Subcutaneous abdominal adipose tissue (tissue), 5 donors: ENCODE measurements around the gene GPC6.

ENCODE experiments used
- H3K27ac ChIP-seq: one replicate; pipeline ENCODE4 v1.7.0; 2013; ENCODE audit warnings: low read depth, mild to moderate bottlenecking, inconsistent platforms, low read length, moderate library complexity
- H3K27me3 ChIP-seq, 5 donors: one replicate each; pipeline ENCODE4 v1.7.0; 2013; ENCODE audit warnings: low read length in 5 of 5, inconsistent platforms in 1 of 5; ENCODE audit not compliant: control insufficient read depth in 5 of 5, insufficient read depth in 4 of 5
- H3K36me3 ChIP-seq, 5 donors: one replicate each; pipeline ENCODE4 v1.7.0; 2013; ENCODE audit warnings: low read length in 5 of 5; ENCODE audit not compliant: control insufficient read depth in 5 of 5, insufficient read depth in 5 of 5
- H3K4me1 ChIP-seq, 5 donors: one replicate each; pipeline ENCODE4 v1.7.0; 2013; ENCODE audit warnings: low read length in 5 of 5, mild to moderate bottlenecking in 3 of 5, moderate library complexity in 1 of 5; ENCODE audit not compliant: control insufficient read depth in 5 of 5, insufficient read depth in 5 of 5
- H3K4me3 ChIP-seq, 5 donors: one replicate each; pipeline ENCODE4 v1.7.0; 2013; ENCODE audit warnings: low read length in 5 of 5, low read depth in 1 of 5
- H3K9ac ChIP-seq, 5 donors: one replicate each; pipeline ENCODE4 v1.7.0; 2013; ENCODE audit warnings: low read length in 5 of 5, mild to moderate bottlenecking in 4 of 5, moderate library complexity in 3 of 5
- H3K9me3 ChIP-seq, 5 donors: one replicate each; pipeline ENCODE4 v1.7.0; 2013; ENCODE audit warnings: low read length in 5 of 5; ENCODE audit not compliant: control insufficient read depth in 5 of 5
- donor health status: healthy.
- donor health status: healthy.
- donor health status: healthy.
- donor health status: healthy.
- donor health status: healthy.

The GPC6 gene

DNA sequence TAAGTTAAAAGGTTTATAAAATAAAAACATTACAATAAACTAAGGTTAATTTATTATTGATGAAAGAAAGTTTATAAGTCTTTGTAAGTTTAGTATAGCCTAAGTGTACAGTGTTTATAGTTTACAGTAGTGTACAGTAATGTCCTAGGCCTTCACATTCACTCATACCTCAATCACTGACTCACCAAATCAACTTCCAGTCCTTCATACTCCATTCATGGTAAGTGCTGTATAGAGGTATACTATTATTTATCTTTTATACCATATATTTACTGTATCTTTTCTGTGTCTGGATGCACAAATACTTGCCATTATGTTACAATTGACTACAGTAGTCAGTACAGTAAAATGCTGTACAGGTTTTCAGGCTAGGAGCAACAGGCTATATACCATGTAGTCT lies 490.0 kb downstream of the GPC6 start:
- Histone ChIP-seq H3K9ac (no peak overlapping the region), H3K27me3 (no peaks in the 10 kb centered on the region), H3K4me1 (no peaks in the 10 kb centered on the region), H3K27ac (no peak overlapping the region), H3K9me3 (peaks cover 0 to 7% (median 2%) of the 10 kb centered on the region in 5 donors), H3K36me3 (no peaks in the 10 kb centered on the region), H3K4me3 (no peak overlapping the region)

DNA sequence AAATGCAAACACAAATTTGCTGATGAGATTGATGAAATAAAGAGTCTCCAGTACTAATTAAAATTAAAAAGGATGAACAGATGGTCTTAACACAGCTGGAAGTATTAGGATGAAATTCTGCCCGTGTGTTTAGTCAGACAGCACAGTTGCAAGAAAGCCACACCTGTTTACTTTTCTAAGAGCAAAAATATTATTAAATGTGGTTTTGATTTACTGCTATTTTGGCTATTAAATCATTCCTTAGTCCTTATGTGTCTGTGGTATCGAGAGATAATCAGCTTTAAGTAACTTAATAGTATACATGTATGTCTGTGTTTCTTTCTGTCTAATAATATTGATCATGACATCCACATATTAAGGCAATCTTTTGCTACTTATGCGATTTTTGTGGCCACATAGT lies 494.9 kb downstream of the GPC6 start:
- Histone ChIP-seq H3K27me3 (no peaks in the 10 kb centered on the region), H3K4me1 (peaks cover 0 to 7% (median 0%) of the 10 kb centered on the region in 5 donors), H3K36me3 (no peaks in the 10 kb centered on the region), H3K27ac (no peak overlapping the region), H3K9me3 (no peaks in the 10 kb centered on the region), H3K9ac (no peak overlapping the region), H3K4me3 (no peak overlapping the region)

DNA sequence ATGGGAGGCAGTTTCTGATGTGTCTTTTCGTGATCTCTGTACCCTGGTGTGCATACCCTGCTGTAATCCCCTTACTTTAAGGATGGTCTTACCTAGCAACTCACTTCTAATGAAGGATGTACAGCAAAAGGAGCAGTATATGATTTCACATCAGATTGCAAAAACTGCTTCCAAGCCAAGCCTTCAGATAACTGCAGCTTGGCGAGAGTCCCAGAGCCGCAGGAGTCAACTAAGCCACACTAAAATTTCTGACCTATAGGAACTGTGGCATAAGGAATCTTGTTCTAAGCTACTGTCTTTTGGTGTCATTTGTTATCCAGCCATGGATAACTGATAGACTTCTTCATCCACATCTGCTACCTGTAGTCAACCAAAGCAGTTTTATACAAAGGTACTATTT lies 496.7 kb downstream of the GPC6 start:
- Histone ChIP-seq H3K36me3 (no peaks in the 10 kb centered on the region), H3K9me3 (no peaks in the 10 kb centered on the region), H3K27ac (no peak overlapping the region), H3K27me3 (no peaks in the 10 kb centered on the region), H3K4me1 (peaks cover 0 to 7% (median 0%) of the 10 kb centered on the region in 5 donors), H3K4me3 (no peak overlapping the region), H3K9ac (no peak overlapping the region)

- no peak overlapping the region for H3K27ac ChIP-seq
- no peaks in the 10 kb centered on the region for H3K36me3 ChIP-seq
- H3K9ac ChIP-seq, result no peak overlapping the region
- H3K9me3 ChIP-seq, result no peaks in the 10 kb centered on the region
- H3K4me1 ChIP-seq, result peaks cover 0 to 7% (median 0%) of the 10 kb centered on the region in 5 donors
- no peaks in the 10 kb centered on the region for H3K27me3 ChIP-seq
- no peak overlapping the region for H3K4me3 ChIP-seq
Observed at GRCh38 chr13:93724187-93724586, 497.6 kb downstream of the GPC6 start.

DNA sequence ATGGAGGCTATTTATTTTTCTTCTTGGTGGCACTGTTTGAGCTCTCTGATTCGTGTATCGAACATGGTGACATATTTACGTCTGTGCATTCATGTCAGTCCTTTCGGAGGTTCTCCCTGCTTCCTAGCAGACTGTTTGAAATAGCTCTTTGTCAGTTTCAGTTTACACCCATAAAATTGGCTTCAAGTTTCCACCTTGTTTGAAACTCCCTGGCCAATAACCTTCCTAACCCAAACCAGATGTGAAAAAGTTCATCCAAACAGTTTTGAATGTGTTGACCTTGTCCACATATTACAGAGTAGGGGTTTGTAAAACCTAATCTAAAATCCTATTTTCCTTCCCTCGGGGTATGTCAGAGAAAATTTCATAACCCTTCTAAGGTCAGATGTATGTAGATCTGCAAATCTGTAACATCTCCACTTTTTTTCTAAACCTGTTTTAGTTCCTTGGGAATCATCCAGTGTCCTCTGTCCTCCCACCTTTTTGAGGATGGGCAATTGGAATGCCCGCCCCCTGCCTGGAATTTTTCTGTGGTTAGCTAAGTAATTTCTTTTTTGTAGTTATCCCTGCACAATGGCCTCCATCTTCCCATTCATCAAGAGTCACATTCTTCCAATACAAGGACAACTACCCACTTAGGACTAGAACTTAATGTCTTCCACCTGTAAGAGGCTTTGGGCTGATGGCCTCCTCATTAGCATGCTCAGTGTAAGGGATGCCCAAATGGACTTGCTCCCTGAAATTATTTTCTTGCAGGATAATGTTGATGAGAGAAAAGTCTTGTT lies 499.8 kb downstream of the GPC6 start:
- Histone ChIP-seq H3K9me3 (peaks cover 0 to 2% (median 0%) of the 10 kb centered on the region in 5 donors), H3K27me3 (no peaks in the 10 kb centered on the region), H3K9ac (no peak overlapping the region), H3K4me1 (peaks cover 0 to 7% (median 0%) of the 10 kb centered on the region in 5 donors), H3K4me3 (no peak overlapping the region), H3K36me3 (no peaks in the 10 kb centered on the region), H3K27ac (no peak overlapping the region)

DNA sequence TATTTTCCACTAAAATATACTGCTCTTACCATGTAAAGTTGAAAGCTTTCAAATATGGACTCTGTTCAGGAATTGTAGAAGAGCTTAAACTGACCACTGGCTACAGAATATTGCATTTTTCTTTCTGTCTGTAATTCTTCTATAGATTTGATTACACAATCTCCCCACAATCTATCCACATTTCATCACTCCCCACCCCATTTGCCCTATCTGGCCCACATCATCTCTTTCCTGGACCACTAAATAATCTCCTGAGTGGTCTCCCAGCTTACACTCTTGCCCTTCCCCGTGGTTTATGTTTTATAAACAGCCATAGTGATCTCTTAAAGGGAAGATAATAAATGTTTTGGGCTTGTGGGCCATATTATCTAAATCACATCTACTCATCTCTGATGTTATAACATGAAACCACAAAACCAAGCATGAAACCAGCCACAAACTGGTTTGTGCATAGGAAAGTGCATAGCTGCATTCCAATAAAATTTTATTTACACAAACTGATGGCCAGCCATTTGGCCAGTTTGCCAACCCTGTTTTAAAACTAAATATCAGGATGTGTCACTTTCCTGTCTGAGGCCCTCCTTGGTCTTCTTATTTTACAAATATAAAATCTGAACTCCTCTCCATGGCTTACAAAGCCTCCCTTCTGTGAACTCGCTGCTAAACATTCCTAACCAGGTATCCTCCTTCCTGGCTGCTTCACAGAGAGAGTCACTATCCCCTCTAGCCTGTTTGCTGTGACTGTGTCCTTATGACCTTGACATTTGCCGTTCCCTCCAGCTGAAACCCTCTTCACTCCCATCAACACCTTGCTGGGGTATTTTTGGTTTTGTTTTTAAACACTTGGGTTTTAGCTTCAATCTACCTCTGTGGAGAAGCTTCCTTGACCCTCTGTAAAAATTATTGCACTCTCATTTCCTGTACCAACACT lies 500.9 kb downstream of the GPC6 start:
- no peak overlapping the region for H3K27ac ChIP-seq
- no peak overlapping the region for H3K9ac ChIP-seq
- H3K27me3 ChIP-seq, result no peaks in the 10 kb centered on the region
- no peak overlapping the region for H3K4me3 ChIP-seq
- peaks cover 0 to 7% (median 0%) of the 10 kb centered on the region in 5 donors for H3K4me1 ChIP-seq
- H3K9me3 ChIP-seq, result peaks cover 0 to 2% (median 0%) of the 10 kb centered on the region in 5 donors
- no peaks in the 10 kb centered on the region for H3K36me3 ChIP-seq

GRCh38 chr13:93729383-93729782 lies 502.8 kb downstream of the GPC6 start:
- H3K36me3 ChIP-seq, result no peaks in the 10 kb centered on the region
- H3K4me1 ChIP-seq, result no peaks in the 10 kb centered on the region
- peaks cover 0 to 2% (median 0%) of the 10 kb centered on the region in 5 donors for H3K9me3 ChIP-seq
- no peaks in the 10 kb centered on the region for H3K27me3 ChIP-seq
- no peak overlapping the region for H3K4me3 ChIP-seq
- H3K9ac ChIP-seq, result no peak overlapping the region
- no peak overlapping the region for H3K27ac ChIP-seq

DNA sequence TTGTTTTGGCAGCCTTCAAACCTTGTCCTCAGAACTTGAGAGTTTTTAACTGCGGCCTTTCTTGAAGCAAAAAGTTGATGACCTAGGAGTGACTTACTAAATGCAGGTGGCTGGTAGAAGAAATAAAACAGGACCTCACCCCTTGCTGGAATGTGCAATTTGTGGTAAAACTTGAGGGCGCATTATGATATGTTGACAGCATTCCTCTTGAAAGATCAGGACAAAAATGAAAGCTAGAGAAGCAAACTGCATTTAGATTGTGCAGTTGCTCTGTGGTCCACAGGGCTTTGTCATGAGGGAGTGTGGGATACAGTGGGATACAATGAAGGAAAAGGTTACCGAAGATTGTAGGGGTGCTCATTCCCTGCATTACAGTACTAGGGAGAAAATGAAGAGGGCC lies 504.2 kb downstream of the GPC6 start:
- H3K9ac ChIP-seq, result no peak overlapping the region
- no peaks in the 10 kb centered on the region for H3K36me3 ChIP-seq
- H3K27me3 ChIP-seq, result no peaks in the 10 kb centered on the region
- no peaks in the 10 kb centered on the region for H3K4me1 ChIP-seq
- H3K27ac ChIP-seq, result no peak overlapping the region
- H3K4me3 ChIP-seq, result no peak overlapping the region
- peaks cover 0 to 2% (median 0%) of the 10 kb centered on the region in 5 donors for H3K9me3 ChIP-seq

DNA sequence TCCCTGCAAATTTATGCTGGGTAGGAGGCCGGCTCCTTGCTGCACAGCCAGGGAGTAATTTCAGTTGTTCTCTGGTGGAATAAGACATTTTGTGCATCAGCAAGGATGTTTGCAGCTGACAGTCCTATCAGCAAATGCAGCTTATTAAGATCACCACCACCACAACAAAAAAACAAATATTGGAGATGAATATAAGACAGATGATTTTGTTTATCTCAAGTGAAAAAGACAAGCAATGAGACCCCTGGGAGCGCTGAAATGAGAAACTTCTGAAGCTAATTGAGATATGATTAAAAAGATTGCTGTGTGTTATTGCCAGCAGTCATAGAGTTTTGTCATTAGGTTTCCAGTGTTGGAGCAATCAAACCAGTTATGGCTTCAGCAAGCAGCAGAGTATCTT lies 505.6 kb downstream of the GPC6 start:
- no peak overlapping the region for H3K9ac ChIP-seq
- peaks cover 0 to 2% (median 0%) of the 10 kb centered on the region in 5 donors for H3K9me3 ChIP-seq
- H3K4me3 ChIP-seq, result no peak overlapping the region
- H3K27me3 ChIP-seq, result no peaks in the 10 kb centered on the region
- H3K27ac ChIP-seq, result no peak overlapping the region
- no peaks in the 10 kb centered on the region for H3K4me1 ChIP-seq
- H3K36me3 ChIP-seq, result no peaks in the 10 kb centered on the region

- Histone ChIP-seq H3K27ac (no peak overlapping the region), H3K4me3 (no peak overlapping the region), H3K4me1 (no peaks in the 10 kb centered on the region), H3K9ac (no peak overlapping the region), H3K27me3 (no peaks in the 10 kb centered on the region), H3K36me3 (no peaks in the 10 kb centered on the region), H3K9me3 (no peaks in the 10 kb centered on the region)
Observed at GRCh38 chr13:93736081-93736480, 509.5 kb downstream of the GPC6 start.
